HEK293T (cell line): ENCODE data around the gene ERC2.

Experiments
- CTCF ChIA-PET: fragments of 350-600 bp; formaldehyde crosslinking; extraction: SDS; loops from one replicate; lab custom pipeline; 2021; ENCODE audit warnings: antibody characterized with exemption, inconsistent platforms; lab: Yijun Ruan, JAX
- POLR2A ChIA-PET: fragments of 350-600 bp; formaldehyde crosslinking; extraction: SDS; loops from one replicate; lab custom pipeline; 2020; ENCODE audit warnings: antibody characterized with exemption, inconsistent platforms; lab: Yijun Ruan, JAX
- DNase-seq: peaks from one replicate; pipeline ENCODE4 v3.0.0; 2012; ENCODE audit warnings: mixed read lengths; ENCODE audit errors: extremely low spot score
- ARNT ChIP-seq: fragments of 450-650 bp; IDR thresholded peaks from 2 replicates; pipeline ENCODE4 v1.6.1; 2017; ENCODE audit warnings: mild to moderate bottlenecking
- BHLHE40 ChIP-seq: fragments of 450-650 bp; IDR thresholded peaks from 2 replicates; pipeline ENCODE4 v1.6.1; 2016; ENCODE audit warnings: mild to moderate bottlenecking, moderate library complexity, borderline replicate concordance
- CTBP1 ChIP-seq: fragments of 450-650 bp; IDR thresholded peaks from 2 replicates; pipeline ENCODE4 v1.6.1; 2016; ENCODE audit warnings: borderline replicate concordance
- ELF4 ChIP-seq: fragments of 450-650 bp; IDR thresholded peaks from 2 replicates; pipeline ENCODE4 v1.6.1; 2017; ENCODE audit warnings: antibody characterized with exemption
- FOXA1 ChIP-seq: fragments of 450-650 bp; IDR thresholded peaks from 2 replicates; pipeline ENCODE4 v1.6.1; 2016; ENCODE audit warnings: mild to moderate bottlenecking
- FOXK2 ChIP-seq: fragments of 450-650 bp; IDR thresholded peaks from 2 replicates; pipeline ENCODE4 v1.6.1; 2016; ENCODE audit warnings: mild to moderate bottlenecking
- FOXM1 ChIP-seq: fragments of 450-650 bp; IDR thresholded peaks from 2 replicates; pipeline ENCODE4 v1.6.1; 2017; ENCODE audit warnings: mild to moderate bottlenecking, borderline replicate concordance
- HDGF ChIP-seq: fragments of 450-650 bp; IDR thresholded peaks from 2 replicates; pipeline ENCODE4 v1.6.1; 2017; ENCODE audit warnings: antibody characterized with exemption, borderline replicate concordance
- L3MBTL2 ChIP-seq: fragments of 450-650 bp; conservative IDR thresholded peaks from 2 replicates; pipeline ENCODE4 v1.6.1; 2016; ENCODE audit warnings: mild to moderate bottlenecking
- LEF1 ChIP-seq: fragments of 450-650 bp; IDR thresholded peaks from 2 replicates; pipeline ENCODE4 v1.6.1; 2017; ENCODE audit warnings: mild to moderate bottlenecking, borderline replicate concordance
- NFRKB ChIP-seq: fragments of 450-650 bp; IDR thresholded peaks from 2 replicates; pipeline ENCODE4 v1.6.1; 2016; ENCODE audit warnings: mild to moderate bottlenecking, moderate library complexity
- SP1 ChIP-seq: fragments of 450-650 bp; IDR thresholded peaks from 2 replicates; pipeline ENCODE4 v1.6.1; 2017
- SUZ12 ChIP-seq: fragments of 450-650 bp; IDR thresholded peaks from 2 replicates; pipeline ENCODE4 v1.6.1; 2016; ENCODE audit warnings: mild to moderate bottlenecking
- TARDBP ChIP-seq: fragments of 450-650 bp; IDR thresholded peaks from 2 replicates; pipeline ENCODE4 v1.6.1; 2016
- ZNF384 ChIP-seq: fragments of 450-650 bp; IDR thresholded peaks from 2 replicates; pipeline ENCODE4 v1.6.1; 2016
- TF ChIP-seq, protein P1 (sequence below): fragments of 450-650 bp; IDR thresholded peaks from 2 replicates; pipeline ENCODE4 v1.6.1; 2016

ERC2 gene

DNA sequence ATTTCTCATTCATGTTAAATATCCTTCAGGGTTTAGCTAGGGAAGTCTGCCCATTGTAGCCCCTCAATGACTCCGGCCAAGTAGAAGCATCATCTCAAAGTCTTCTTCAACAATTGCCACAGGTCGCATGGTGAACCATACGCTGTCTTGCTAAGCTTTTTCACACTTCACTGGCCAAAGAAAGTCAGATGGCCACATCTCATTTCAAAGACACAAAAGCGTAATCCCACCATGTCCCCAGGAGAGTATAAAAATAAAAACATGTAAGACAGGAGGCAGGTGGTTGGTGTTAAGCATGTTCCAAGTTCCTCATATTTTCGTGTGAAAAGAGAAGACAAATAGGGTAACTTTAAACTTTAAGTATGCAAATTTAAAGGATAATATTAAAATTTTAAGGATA lies 147.4 kb downstream of the ERC2 start:
- no peak for DNase-seq
- TF ChIP-seq BHLHE40 (no peak), FOXA1 (no peak), TARDBP (no peak), HDGF (no peak), SUZ12 (no peak), NFRKB (no peak), FOXM1 (no peak), CTBP1 (no peak), LEF1 (no peak)
- ChIA-PET POLR2A (no interaction called here), CTCF (no interaction called here)

DNA sequence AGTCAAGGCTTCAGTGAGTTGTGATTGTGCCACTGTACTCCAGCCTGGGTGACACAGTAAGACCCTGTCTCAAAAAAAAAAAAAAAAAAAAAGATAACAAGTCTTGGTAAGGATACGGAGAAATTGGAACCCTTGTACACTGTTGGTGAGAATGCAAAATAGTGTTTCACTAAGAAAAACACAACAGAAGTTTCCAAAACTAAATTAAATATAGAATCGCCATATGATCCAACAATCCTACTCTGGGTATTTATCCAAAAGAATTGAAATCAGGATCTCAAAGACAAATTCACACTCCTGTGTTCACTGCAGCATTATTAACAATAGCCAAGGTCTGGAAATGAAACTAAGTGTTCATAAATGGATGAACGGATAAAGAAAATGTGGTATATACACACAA lies 149.4 kb downstream of the ERC2 start:
- POLR2A ChIA-PET, result no interaction called here
- no peak for TF ChIP-seq CTBP1
- TF ChIP-seq, protein P1, sequence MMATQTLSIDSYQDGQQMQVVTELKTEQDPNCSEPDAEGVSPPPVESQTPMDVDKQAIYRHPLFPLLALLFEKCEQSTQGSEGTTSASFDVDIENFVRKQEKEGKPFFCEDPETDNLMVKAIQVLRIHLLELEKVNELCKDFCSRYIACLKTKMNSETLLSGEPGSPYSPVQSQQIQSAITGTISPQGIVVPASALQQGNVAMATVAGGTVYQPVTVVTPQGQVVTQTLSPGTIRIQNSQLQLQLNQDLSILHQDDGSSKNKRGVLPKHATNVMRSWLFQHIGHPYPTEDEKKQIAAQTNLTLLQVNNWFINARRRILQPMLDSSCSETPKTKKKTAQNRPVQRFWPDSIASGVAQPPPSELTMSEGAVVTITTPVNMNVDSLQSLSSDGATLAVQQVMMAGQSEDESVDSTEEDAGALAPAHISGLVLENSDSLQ, result no peak
- no peak for TF ChIP-seq FOXA1
- TF ChIP-seq FOXM1, result no peak
- TF ChIP-seq ELF4, result no peak
- no peak for TF ChIP-seq SUZ12
- no peak for TF ChIP-seq ARNT
- no peak for TF ChIP-seq LEF1
- CTCF ChIA-PET, result no interaction called here
- DNase-seq, result no peak

DNA sequence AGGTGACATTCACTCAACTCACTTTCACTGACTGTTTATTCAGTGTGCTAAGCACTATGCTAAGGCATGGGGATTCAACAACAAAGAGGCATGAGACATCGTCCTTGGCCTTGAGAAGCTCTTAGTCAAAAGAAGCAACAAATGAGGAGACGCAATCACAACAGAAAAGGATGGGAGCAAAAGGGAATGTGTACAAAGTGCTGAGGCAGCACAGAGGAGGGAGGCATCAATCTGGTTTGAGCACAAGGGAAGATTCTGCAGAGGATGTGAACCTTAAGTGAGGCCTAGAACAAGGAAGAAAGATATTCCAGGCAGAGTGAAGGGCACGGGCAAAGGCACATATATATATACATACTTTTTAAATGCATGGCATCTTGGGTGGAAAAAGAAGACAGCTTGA lies 151.3 kb downstream of the ERC2 start:
- CTCF ChIA-PET, result no interaction called here
- POLR2A ChIA-PET, result no interaction called here
- DNase-seq, result no peak
- TF ChIP-seq SP1 (no peak), LEF1 (no peak), ZNF384 (no peak), NFRKB (no peak), ELF4 (no peak), FOXM1 (no peak), L3MBTL2 (no peak), CTBP1 (no peak), BHLHE40 (no peak), ARNT (no peak), FOXK2 (no peak), FOXA1 (no peak), SUZ12 (no peak)

GRCh38 chr3:56314842-56315241 lies 153.4 kb downstream of the ERC2 start:
- CTCF ChIA-PET, result no interaction called here
- no peak for TF ChIP-seq L3MBTL2
- no peak for TF ChIP-seq NFRKB
- TF ChIP-seq ZNF384, result no peak
- no peak for TF ChIP-seq HDGF
- TF ChIP-seq, protein P1, result no peak
- no peak for TF ChIP-seq CTBP1
- no peak for TF ChIP-seq ELF4
- no peak for TF ChIP-seq FOXK2
- DNase-seq, result no peak
- POLR2A ChIA-PET, result no interaction called here

- POLR2A ChIA-PET, result no interaction called here
- DNase-seq, result no peak
- CTCF ChIA-PET, result interaction anchor here (0.6 kb wide), 1 partner anchor 38 kb away, joined by 3 read pairs; no protein-coding TSS in a partner anchor
- TF ChIP-seq ELF4, result no peak
- no peak for TF ChIP-seq BHLHE40
- no peak for TF ChIP-seq LEF1
- TF ChIP-seq FOXA1, result no peak
- TF ChIP-seq FOXK2, result no peak
- no peak for TF ChIP-seq TARDBP
These were observed 158.8 kb downstream of the ERC2 start for GRCh38 chr3:56309465-56309864.

DNA sequence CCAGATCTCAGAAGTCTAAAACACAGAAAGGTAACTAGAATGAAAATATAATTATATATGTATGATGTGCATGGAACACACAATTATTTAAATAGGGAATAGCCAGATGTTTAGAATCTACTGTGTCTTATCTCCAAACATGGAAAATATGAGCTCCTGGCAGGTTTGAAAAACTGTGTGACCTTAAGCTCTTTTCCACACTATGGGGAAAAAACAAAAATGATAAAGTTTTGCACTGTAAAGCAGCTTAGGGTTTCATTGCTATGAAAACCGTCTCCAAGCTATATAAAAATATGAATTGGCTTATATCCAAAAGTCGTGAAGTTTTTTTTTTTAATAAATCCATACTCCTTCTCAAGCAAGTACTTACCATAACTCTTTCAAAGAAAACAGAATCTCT lies 159.8 kb downstream of the ERC2 start:
- POLR2A ChIA-PET, result no interaction called here
- no peak for DNase-seq
- CTCF ChIA-PET, result no interaction called here
- no peak for TF ChIP-seq LEF1
- TF ChIP-seq BHLHE40, result no peak
- TF ChIP-seq L3MBTL2, result no peak
- no peak for TF ChIP-seq ELF4
- TF ChIP-seq SUZ12, result no peak

DNA sequence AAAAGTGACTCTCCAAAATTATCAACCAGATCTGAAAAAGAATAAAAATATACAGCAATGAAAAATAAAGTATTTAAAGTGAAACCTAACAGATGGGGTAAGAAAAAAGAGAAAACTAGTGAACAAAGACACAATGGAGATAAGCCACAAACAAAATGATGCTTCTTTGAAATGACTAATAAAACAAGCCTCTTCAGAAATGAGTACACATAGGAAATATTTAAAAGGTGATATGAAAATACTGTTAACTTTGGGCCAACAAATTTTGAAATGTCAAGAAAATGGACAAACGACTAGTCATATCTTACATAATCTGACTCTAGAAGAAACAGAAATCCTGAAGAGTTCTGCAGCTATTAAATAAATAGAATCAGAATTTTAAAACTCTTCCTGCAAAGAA lies 164.2 kb downstream of the ERC2 start:
- CTCF ChIA-PET, result interaction anchor here (0.5 to 1.6 kb wide), 5 partner anchors 13 to 887 kb away, joined by 3 to 4 read pairs (median 3); no protein-coding TSS in a partner anchor
- no peak for DNase-seq
- POLR2A ChIA-PET, result no interaction called here
- no peak for TF ChIP-seq FOXM1
- TF ChIP-seq FOXA1, result no peak
- TF ChIP-seq LEF1, result no peak
- TF ChIP-seq HDGF, result no peak
- TF ChIP-seq ARNT, result no peak
- no peak for TF ChIP-seq ZNF384
- TF ChIP-seq L3MBTL2, result no peak
- TF ChIP-seq CTBP1, result no peak
- TF ChIP-seq NFRKB, result no peak
- TF ChIP-seq BHLHE40, result no peak
- no peak for TF ChIP-seq ELF4

- POLR2A ChIA-PET, result no interaction called here
- no peak for TF ChIP-seq FOXA1
- TF ChIP-seq ZNF384, result no peak
- DNase-seq, result peak; percentile 64
- CTCF ChIA-PET, result interaction anchor here (0.5 to 1.6 kb wide), 8 partner anchors 9 to 887 kb away, joined by 3 to 4 read pairs (median 3); no protein-coding TSS in a partner anchor
These were observed 164.8 kb downstream of the ERC2 start for GRCh38 chr3:56303487-56303886.
